ENCODE results near the gene PTP4A2. TPM values are rescaled to one million over a fixed set of nuclear protein-coding genes. Genes with fewer than 3 reads are reported as not detected.

PTP4A2 gene
- total RNA-seq (100 to 1,000 TPM; 254 to 276 TPM), polyA plus RNA-seq (100 to 1,000 TPM; 401 to 529 TPM)

DNA sequence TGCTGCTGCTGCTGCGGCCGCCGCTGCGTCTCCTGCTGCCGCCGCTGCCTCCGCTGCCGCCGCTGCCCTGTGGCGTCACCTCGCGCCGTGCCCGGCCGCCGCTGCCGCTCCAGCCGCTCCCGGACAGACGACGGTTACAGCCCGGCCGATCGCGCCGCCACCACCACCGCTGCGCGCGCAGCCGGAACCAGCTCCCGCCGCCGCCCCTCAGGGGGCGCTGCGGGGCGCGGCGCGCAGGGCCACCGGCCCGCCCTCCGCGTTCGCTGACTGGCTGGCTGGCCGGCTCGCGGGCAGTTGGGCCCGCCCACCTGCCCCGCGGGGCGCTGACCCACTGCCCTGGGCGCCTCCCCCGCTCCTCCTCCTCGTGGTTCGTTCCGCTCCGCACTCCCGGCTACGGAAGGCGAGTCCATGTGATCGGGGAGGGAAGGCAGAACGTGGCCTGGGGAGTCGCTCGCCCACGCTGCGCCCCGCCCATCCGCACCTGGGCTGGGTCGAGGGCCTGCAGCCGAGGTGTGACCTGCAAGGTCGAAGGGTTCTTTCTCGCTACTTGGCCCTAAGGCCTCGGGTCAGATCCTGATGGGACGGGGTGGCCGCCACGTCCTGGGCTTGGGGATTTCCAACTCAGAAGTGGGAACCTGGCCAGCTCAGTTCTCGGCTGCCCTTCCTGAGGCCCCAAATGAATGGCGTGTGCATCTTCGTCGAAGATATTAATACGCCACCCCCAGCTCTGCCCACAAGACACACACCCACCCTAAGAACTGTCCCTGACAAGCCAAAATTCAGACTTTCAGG, at the start of gene PTP4A2:
Gene PTP4A2 (minus strand): TSS at position 185 of the 792 bp plus-strand sequence. CDS start 19,303 bp downstream, outside the sequence.
- Histone ChIP-seq H3K36me3 (ENCODE audit: insufficient read depth, low read length) (no peaks in the 10 kb centered on the region), H3K27ac (ENCODE audit: low read depth, low read length) (peak within 1 kb of the TSS; percentile 70), H3K9me3 (ENCODE audit: control insufficient read depth in 1 of 2, low read length in 2 of 2) (no peaks in the 10 kb centered on the region), H3K27me3 (ENCODE audit: insufficient read depth, low read length) (no peaks in the 10 kb centered on the region), H3K4me3 (ENCODE audit: low read length in 2 of 2) (peak within 1 kb of the TSS; percentile 43 to 95), H3K4me1 (ENCODE audit: insufficient read depth, low read length) (peaks cover 77% of the 10 kb centered on the region)
- H3K4me3 Mint-ChIP-seq: peak within 1 kb of the TSS; percentile 92 to 100 (median 98)
- H3K4me1 Mint-ChIP-seq: peaks cover 43 to 88% (median 62%) of the 10 kb centered on the region in 4 donors
- no peaks in the 10 kb centered on the region for H3K27me3 Mint-ChIP-seq
- H3K27ac Mint-ChIP-seq: peak within 1 kb of the TSS; percentile 96 to 98 (median 97)
- peaks cover 0 to 3% (median 0%) of the 10 kb centered on the region in 8 donors for H3K9me3 Mint-ChIP-seq
- peak; percentile 79 to 89 (median 80) for DNase-seq
- intact Hi-C loops (cut with micrococcal nuclease): loop anchor here (2.0 to 5.0 kb wide), 5 partner anchors 50 to 871 kb away; partner anchors contain the start of genes ADGRB2, KHDRBS1 and PUM1
- H3K36me3 Mint-ChIP-seq: peaks cover 7 to 26% of the 10 kb centered on the region in 2 donors
- ChIA-PET POLR2A (ENCODE audit: partially characterized antibody) (interaction anchor here (0.5 to 14.9 kb wide), 33 partner anchors 9 to 383 kb away, joined by 3 to 545 read pairs (median 5); partner anchors contain the start of genes KHDRBS1, KPNA6, PEF1 and SPOCD1), CTCF (ENCODE audit: partially characterized antibody) (interaction anchor here (0.6 to 10.5 kb wide), 13 partner anchors 9 to 128 kb away, joined by 3 to 208 read pairs (median 7); no protein-coding TSS in a partner anchor)

DNA sequence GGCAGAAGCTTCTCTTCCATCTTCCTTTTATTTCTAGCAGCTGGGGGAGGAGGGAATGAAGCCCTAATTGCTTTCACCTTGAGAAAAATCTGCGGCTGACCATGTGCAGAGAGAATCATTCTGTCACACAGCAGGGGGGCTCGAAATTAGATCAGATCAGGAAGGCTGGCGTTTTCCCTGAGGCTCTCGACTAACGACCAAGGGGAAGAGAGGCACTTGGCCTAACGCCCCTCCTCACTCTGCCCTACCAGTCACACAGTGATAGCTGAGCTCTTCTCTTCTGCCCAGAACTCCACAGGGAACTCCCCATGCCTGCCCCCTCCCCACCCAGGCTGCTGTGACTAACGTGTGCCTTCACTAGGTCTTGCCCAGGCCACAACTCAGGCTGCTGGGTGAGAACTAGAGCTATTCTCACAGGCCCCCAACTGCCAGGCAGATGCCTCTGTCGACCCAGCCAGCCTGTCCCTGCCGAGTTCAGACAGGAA, 49.0 kb upstream of the PTP4A2 start:
- Mint-ChIP-seq H3K36me3 (no peaks in the 10 kb centered on the region), H3K27ac (peak overlapping the region in 6 of 7 donors; percentile 15 to 80 (median 48)), H3K9me3 (peaks cover 0 to 1% (median 0%) of the 10 kb centered on the region in 8 donors), H3K27me3 (no peaks in the 10 kb centered on the region), H3K4me3 (no peak overlapping the region), H3K4me1 (peaks cover 35 to 63% (median 48%) of the 10 kb centered on the region in 4 donors)
- H3K4me3 ChIP-seq (ENCODE audit: low read length in 2 of 2): no peak overlapping the region
- H3K4me1 ChIP-seq (ENCODE audit: insufficient read depth, low read length): peaks cover 53% of the 10 kb centered on the region
- no peak for DNase-seq
- intact Hi-C loops (cut with micrococcal nuclease): no loop called here
- CTCF ChIA-PET (ENCODE audit: partially characterized antibody): interaction anchor here (0.6 to 1.4 kb wide), 4 partner anchors 9 to 121 kb away, joined by 3 to 9 read pairs (median 4); partner anchors contain the start of gene KPNA6
- no peak overlapping the region for H3K27ac ChIP-seq (ENCODE audit: low read depth, low read length)
- POLR2A ChIA-PET (ENCODE audit: partially characterized antibody): interaction anchor here (1.5 kb wide), 1 partner anchor 53 kb away, joined by 4 read pairs; no protein-coding TSS in a partner anchor
- H3K9me3 ChIP-seq (ENCODE audit: control insufficient read depth in 1 of 2, low read length in 2 of 2): no peaks in the 10 kb centered on the region
- no peaks in the 10 kb centered on the region for H3K36me3 ChIP-seq (ENCODE audit: insufficient read depth, low read length)
- no peaks in the 10 kb centered on the region for H3K27me3 ChIP-seq (ENCODE audit: insufficient read depth, low read length)

DNA sequence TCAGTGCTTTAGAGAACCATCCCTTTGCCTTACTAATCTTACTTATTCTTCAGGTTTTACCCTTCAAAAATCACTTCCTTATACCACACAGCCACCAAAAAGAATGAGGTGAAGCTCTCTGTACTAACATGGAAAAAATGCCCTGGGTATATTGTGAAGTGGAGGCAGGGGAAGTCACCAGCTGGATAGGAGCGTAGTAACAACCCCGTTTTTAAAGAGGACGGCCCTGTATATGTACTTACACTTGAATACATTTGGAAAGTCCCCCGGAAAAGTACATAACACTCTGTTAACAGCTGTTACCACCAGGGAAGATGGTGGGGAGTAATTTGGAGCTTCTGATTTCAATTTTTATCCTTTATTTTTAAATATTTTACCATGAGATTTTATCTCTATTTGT, 47.3 kb upstream of the PTP4A2 start:
- intact Hi-C loops (cut with micrococcal nuclease): no loop called here
- H3K27ac ChIP-seq (ENCODE audit: low read depth, low read length): peak overlapping the region; percentile 67
- ChIA-PET POLR2A (ENCODE audit: partially characterized antibody) (interaction anchor here (0.8 to 5.6 kb wide), 13 partner anchors 18 to 337 kb away, joined by 3 to 40 read pairs (median 4); partner anchors contain the start of genes KHDRBS1, PTP4A2 and TMEM39B), CTCF (ENCODE audit: partially characterized antibody) (interaction anchor here (0.6 to 2.7 kb wide), 15 partner anchors 10 to 196 kb away, joined by 3 to 13 read pairs (median 4); partner anchors contain the start of gene PTP4A2)
- peak overlapping the region; percentile 85 to 97 (median 94) for H3K27ac Mint-ChIP-seq
- peaks cover 47 to 74% (median 61%) of the 10 kb centered on the region in 4 donors for H3K4me1 Mint-ChIP-seq
- no peaks in the 10 kb centered on the region for H3K36me3 Mint-ChIP-seq
- H3K9me3 ChIP-seq (ENCODE audit: control insufficient read depth in 1 of 2, low read length in 2 of 2): no peaks in the 10 kb centered on the region
- H3K36me3 ChIP-seq (ENCODE audit: insufficient read depth, low read length): no peaks in the 10 kb centered on the region
- DNase-seq: peak in 4 of 5 donors; percentile 23 to 36 (median 30)
- peak overlapping the region in 1 of 2 donors; percentile 21 for H3K4me3 ChIP-seq (ENCODE audit: low read length in 2 of 2)
- peaks cover 0 to 1% (median 0%) of the 10 kb centered on the region in 8 donors for H3K9me3 Mint-ChIP-seq
- H3K4me1 ChIP-seq (ENCODE audit: insufficient read depth, low read length): peaks cover 69% of the 10 kb centered on the region
- no peaks in the 10 kb centered on the region for H3K27me3 Mint-ChIP-seq
- H3K4me3 Mint-ChIP-seq: peak overlapping the region in 7 of 8 donors; percentile 45 to 79 (median 58)
- H3K27me3 ChIP-seq (ENCODE audit: insufficient read depth, low read length): no peaks in the 10 kb centered on the region

DNA sequence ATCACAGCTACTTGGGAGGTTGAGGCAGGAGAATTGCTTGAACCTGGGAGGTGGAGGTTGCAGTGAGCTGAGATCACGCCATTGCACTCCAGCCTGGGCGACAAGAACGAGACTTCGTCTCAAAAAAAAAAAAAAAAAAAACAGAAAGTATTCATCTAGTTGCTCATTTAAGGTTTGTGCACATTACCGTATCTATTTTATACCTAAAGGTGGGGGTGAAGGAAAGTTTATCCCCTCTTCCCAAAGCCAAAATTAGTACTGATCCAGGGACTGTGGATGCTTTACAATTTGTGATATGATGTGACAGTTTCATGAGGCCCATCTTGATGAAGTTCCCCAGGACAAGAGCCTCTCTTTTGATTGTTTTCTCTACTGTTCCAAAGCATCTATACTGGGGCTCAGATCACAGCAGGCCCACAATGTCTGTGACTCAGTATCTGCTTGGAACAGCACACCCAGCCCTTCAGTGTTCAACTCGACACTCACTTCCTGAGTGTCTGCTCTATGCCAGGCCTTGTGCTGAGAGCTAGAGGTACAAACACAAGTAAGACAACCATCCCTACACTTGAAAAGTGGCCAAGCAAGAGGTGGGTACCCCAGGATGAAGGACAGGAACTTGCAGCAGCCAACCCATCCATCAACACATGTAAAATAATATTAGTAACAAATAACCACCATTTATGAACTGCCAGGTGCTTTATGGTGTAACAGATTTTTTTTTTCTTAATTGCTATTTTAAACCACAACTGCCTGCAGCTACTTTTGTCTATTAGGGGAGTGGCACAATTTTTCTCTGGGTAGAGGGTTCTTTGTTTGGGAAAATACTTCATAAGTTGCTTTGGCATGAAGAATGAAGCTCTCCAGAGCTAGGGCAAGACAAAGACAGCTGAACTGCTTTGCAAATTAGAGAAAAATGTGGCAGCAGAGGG, 46.5 kb upstream of the PTP4A2 start:
- Histone ChIP-seq H3K4me3 (ENCODE audit: low read length in 2 of 2) (peak overlapping the region in 1 of 2 donors; percentile 21), H3K36me3 (ENCODE audit: insufficient read depth, low read length) (no peaks in the 10 kb centered on the region), H3K9me3 (ENCODE audit: control insufficient read depth in 1 of 2, low read length in 2 of 2) (no peaks in the 10 kb centered on the region), H3K4me1 (ENCODE audit: insufficient read depth, low read length) (peaks cover 61% of the 10 kb centered on the region), H3K27ac (ENCODE audit: low read depth, low read length) (peak overlapping the region; percentile 67), H3K27me3 (ENCODE audit: insufficient read depth, low read length) (no peaks in the 10 kb centered on the region)
- ChIA-PET CTCF (ENCODE audit: partially characterized antibody) (interaction anchor here (0.6 to 2.7 kb wide), 19 partner anchors 9 to 320 kb away, joined by 3 to 13 read pairs (median 4); partner anchors contain the start of genes PTP4A2 and TMEM39B), POLR2A (ENCODE audit: partially characterized antibody) (interaction anchor here (0.8 to 5.6 kb wide), 11 partner anchors 23 to 338 kb away, joined by 3 to 40 read pairs (median 4); partner anchors contain the start of genes KHDRBS1, PTP4A2 and TMEM39B)
- peak overlapping the region; percentile 85 to 97 (median 94) for H3K27ac Mint-ChIP-seq
- peaks cover 41 to 71% (median 55%) of the 10 kb centered on the region in 4 donors for H3K4me1 Mint-ChIP-seq
- H3K4me3 Mint-ChIP-seq: peak overlapping the region in 6 of 8 donors; percentile 45 to 79 (median 57)
- no peaks in the 10 kb centered on the region for H3K27me3 Mint-ChIP-seq
- peak in 2 of 5 donors; percentile 20 to 50 for DNase-seq
- intact Hi-C loops (cut with micrococcal nuclease): no loop called here
- H3K9me3 Mint-ChIP-seq: no peaks in the 10 kb centered on the region
- H3K36me3 Mint-ChIP-seq: no peaks in the 10 kb centered on the region

DNA sequence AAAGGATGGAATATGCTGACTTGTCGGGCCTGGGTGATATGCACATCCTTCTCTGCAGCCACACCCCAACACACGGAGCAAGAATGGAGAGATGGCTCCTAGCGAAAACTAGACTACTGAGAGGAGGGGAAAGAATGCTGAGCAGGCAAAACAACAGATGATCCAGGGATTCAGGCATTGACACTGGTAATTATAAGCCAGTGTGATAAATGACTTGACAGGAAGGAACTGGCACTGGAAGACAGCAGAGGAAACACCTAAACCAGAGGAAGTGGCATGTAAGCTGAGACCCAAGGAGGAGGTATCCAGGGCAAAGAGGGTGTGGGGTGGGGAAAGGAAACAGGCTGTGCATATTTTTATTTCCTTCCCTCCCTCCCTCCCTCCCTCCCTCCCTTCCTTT, 43.8 kb upstream of the PTP4A2 start:
- Mint-ChIP-seq H3K4me3 (peak overlapping the region; percentile 61 to 87 (median 74)), H3K9me3 (no peaks in the 10 kb centered on the region), H3K27ac (peak overlapping the region; percentile 79 to 95 (median 86)), H3K4me1 (peaks cover 40 to 59% (median 48%) of the 10 kb centered on the region in 4 donors), H3K27me3 (no peaks in the 10 kb centered on the region), H3K36me3 (no peaks in the 10 kb centered on the region)
- Histone ChIP-seq H3K27me3 (ENCODE audit: insufficient read depth, low read length) (no peaks in the 10 kb centered on the region), H3K27ac (ENCODE audit: low read depth, low read length) (peak overlapping the region; percentile 47), H3K36me3 (ENCODE audit: insufficient read depth, low read length) (no peaks in the 10 kb centered on the region), H3K9me3 (ENCODE audit: control insufficient read depth in 1 of 2, low read length in 2 of 2) (no peaks in the 10 kb centered on the region), H3K4me1 (ENCODE audit: insufficient read depth, low read length) (peaks cover 56% of the 10 kb centered on the region), H3K4me3 (ENCODE audit: low read length in 2 of 2) (peak overlapping the region in 1 of 2 donors; percentile 3)
- CTCF ChIA-PET (ENCODE audit: partially characterized antibody): interaction anchor here (1.5 kb wide), 1 partner anchor 22 kb away, joined by 4 read pairs; no protein-coding TSS in a partner anchor
- intact Hi-C loops (cut with micrococcal nuclease): no loop called here
- DNase-seq: peak; percentile 57 to 79 (median 70)
- POLR2A ChIA-PET (ENCODE audit: partially characterized antibody): interaction anchor here (1.2 to 5.6 kb wide), 8 partner anchors 9 to 90 kb away, joined by 3 to 40 read pairs (median 5); partner anchors contain the start of genes KHDRBS1, PTP4A2 and TMEM39B

DNA sequence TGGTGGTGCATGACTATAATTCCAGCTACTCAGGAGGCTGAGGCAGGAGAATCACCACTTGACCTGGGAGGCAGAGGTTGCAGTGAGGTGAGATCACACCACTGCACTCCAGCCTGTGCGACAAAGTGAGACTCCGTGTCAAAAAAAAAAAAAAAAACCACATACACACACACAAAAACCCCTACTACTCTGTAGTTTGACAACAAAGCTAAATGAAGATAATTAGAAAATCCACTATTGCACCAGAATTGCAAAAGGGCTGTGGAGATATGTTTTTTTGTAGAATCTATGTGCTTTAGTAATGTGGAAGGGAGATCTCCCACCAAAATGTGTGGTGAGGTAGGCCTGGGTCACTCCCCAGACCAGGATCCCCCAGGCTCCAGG, 43.3 kb upstream of the PTP4A2 start:
- H3K4me1 ChIP-seq (ENCODE audit: insufficient read depth, low read length): peaks cover 56% of the 10 kb centered on the region
- Mint-ChIP-seq H3K36me3 (no peaks in the 10 kb centered on the region), H3K27me3 (no peaks in the 10 kb centered on the region), H3K9me3 (no peaks in the 10 kb centered on the region), H3K4me1 (peaks cover 40 to 53% (median 45%) of the 10 kb centered on the region in 4 donors), H3K4me3 (peak overlapping the region in 7 of 8 donors; percentile 62 to 87 (median 74)), H3K27ac (peak overlapping the region; percentile 79 to 95 (median 86))
- H3K9me3 ChIP-seq (ENCODE audit: control insufficient read depth in 1 of 2, low read length in 2 of 2): no peaks in the 10 kb centered on the region
- POLR2A ChIA-PET (ENCODE audit: partially characterized antibody): interaction anchor here (1.2 to 5.6 kb wide), 8 partner anchors 9 to 91 kb away, joined by 3 to 40 read pairs (median 5); partner anchors contain the start of genes KHDRBS1, PTP4A2 and TMEM39B
- H3K27me3 ChIP-seq (ENCODE audit: insufficient read depth, low read length): no peaks in the 10 kb centered on the region
- intact Hi-C loops (cut with micrococcal nuclease): no loop called here
- DNase-seq: no peak
- peak overlapping the region in 1 of 2 donors; percentile 3 for H3K4me3 ChIP-seq (ENCODE audit: low read length in 2 of 2)
- no peaks in the 10 kb centered on the region for H3K36me3 ChIP-seq (ENCODE audit: insufficient read depth, low read length)
- H3K27ac ChIP-seq (ENCODE audit: low read depth, low read length): peak overlapping the region; percentile 47
- CTCF ChIA-PET (ENCODE audit: partially characterized antibody): interaction anchor here (1.5 kb wide), 1 partner anchor 22 kb away, joined by 4 read pairs; no protein-coding TSS in a partner anchor
